ENCODE measurements around the gene INSYN1. TPM values are rescaled to one million over a fixed set of nuclear protein-coding genes. Genes with fewer than 3 reads are reported as not detected.
A peak's percentile ranks its signal among the peaks of the same experiment; 100 is the strongest.

The INSYN1 gene
- total and polyA plus RNA-seq, 9 of the 15 experiments (the other 6 are each of a cell fraction or from before 2014, with no cell fraction given) = not detected

DNA sequence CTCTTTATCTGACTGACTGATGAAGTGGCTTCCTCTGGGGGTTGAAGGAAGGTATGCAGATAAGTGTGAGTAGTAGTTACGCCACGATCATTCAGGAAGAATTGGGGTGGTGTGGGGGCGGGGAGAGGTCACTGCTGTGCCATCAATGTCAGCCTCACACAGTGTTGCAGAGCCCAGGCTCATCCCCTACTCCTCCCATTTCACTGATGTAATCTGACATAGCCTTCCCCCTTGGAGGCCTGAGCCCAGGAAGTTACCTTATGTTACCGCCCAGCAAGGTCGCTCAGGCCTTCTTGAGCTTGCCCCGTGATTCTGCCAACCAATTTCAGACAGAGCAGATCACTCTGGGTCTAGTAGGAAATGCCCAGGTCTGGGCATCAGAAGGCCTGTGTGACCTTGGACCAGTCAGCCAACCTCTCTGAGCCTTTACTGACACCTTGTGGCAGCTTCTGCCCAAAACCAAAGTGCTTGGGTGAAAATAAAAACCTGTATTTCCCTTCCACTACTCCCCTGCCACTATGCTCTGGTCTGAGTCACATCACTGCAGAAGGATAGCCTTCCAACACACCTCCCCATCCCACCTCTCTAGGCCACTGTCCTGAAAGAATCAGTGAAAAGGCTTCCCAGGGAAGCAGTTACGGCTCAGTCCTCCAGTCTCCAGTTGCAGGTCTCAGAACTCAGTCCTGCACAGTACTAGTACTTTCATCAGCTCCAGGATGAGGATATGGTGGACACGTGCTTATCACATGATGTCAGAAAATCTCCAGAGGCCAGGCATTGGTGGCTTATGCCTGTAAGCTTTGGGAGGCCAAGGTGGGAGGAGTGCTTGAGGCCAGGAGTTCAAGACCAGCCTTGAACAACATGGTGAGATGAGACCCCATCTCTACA is 28.1 kb upstream of the INSYN1 start (continued):
- TF ChIP-seq, protein P1, sequence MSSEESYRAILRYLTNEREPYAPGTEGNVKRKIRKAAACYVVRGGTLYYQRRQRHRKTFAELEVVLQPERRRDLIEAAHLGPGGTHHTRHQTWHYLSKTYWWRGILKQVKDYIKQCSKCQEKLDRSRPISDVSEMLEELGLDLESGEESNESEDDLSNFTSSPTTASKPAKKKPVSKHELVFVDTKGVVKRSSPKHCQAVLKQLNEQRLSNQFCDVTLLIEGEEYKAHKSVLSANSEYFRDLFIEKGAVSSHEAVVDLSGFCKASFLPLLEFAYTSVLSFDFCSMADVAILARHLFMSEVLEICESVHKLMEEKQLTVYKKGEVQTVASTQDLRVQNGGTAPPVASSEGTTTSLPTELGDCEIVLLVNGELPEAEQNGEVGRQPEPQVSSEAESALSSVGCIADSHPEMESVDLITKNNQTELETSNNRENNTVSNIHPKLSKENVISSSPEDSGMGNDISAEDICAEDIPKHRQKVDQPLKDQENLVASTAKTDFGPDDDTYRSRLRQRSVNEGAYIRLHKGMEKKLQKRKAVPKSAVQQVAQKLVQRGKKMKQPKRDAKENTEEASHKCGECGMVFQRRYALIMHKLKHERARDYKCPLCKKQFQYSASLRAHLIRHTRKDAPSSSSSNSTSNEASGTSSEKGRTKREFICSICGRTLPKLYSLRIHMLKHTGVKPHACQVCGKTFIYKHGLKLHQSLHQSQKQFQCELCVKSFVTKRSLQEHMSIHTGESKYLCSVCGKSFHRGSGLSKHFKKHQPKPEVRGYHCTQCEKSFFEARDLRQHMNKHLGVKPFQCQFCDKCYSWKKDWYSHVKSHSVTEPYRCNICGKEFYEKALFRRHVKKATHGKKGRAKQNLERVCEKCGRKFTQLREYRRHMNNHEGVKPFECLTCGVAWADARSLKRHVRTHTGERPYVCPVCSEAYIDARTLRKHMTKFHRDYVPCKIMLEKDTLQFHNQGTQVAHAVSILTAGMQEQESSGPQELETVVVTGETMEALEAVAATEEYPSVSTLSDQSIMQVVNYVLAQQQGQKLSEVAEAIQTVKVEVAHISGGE (CRISPR knock-in tag; IDR thresholded peaks at IDR 0.05) = 0 out of 6 replicates have a peak, but pooled peaks of 1 of the 3 experiments have one; percentile 43
- TF ChIP-seq SRSF9 (IDR thresholded peaks at IDR 0.05; ENCODE audit: borderline replicate concordance, low read depth, low read length) (no peak), NR2C1 (IDR thresholded peaks at IDR 0.05) (0 out of 2 replicates have a peak, but pooled peaks have one; percentile 15), NR2C1 (tag; IDR thresholded peaks at IDR 0.05) (peak; percentile 79), CEBPB (tag; IDR thresholded peaks at IDR 0.05) (peak; percentile 78), BMI1 (IDR thresholded peaks at IDR 0.05; ENCODE audit: low read length) (no peak), TEAD1 (CRISPR knock-in tag; IDR thresholded peaks at IDR 0.05) (no peak), ZNF134 (CRISPR knock-in tag; conservative IDR thresholded peaks at IDR 0.05) (no peak), NRF1 (conservative IDR thresholded peaks at IDR 0.05 in 1 of 2, IDR thresholded peaks at IDR 0.05 in 1 of 2) (0 out of 4 replicates have a peak, but pooled peaks of 1 of the 2 experiments have one; percentile 18), PTBP1 (IDR thresholded peaks at IDR 0.05; ENCODE audit: low read depth, low read length) (peak; percentile 81; the same call in 1 of the 2 replicates)
- TF ChIP-seq, protein P2, sequence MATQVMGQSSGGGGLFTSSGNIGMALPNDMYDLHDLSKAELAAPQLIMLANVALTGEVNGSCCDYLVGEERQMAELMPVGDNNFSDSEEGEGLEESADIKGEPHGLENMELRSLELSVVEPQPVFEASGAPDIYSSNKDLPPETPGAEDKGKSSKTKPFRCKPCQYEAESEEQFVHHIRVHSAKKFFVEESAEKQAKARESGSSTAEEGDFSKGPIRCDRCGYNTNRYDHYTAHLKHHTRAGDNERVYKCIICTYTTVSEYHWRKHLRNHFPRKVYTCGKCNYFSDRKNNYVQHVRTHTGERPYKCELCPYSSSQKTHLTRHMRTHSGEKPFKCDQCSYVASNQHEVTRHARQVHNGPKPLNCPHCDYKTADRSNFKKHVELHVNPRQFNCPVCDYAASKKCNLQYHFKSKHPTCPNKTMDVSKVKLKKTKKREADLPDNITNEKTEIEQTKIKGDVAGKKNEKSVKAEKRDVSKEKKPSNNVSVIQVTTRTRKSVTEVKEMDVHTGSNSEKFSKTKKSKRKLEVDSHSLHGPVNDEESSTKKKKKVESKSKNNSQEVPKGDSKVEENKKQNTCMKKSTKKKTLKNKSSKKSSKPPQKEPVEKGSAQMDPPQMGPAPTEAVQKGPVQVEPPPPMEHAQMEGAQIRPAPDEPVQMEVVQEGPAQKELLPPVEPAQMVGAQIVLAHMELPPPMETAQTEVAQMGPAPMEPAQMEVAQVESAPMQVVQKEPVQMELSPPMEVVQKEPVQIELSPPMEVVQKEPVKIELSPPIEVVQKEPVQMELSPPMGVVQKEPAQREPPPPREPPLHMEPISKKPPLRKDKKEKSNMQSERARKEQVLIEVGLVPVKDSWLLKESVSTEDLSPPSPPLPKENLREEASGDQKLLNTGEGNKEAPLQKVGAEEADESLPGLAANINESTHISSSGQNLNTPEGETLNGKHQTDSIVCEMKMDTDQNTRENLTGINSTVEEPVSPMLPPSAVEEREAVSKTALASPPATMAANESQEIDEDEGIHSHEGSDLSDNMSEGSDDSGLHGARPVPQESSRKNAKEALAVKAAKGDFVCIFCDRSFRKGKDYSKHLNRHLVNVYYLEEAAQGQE (IDR thresholded peaks at IDR 0.05; ENCODE audit: borderline replicate concordance) = peak; percentile 15; the same call in 1 of the 2 replicates
- TF ChIP-seq, protein P2 (CRISPR knock-in tag; IDR thresholded peaks at IDR 0.05; ENCODE audit: low read depth) = no peak
- TF ChIP-seq, protein P3, sequence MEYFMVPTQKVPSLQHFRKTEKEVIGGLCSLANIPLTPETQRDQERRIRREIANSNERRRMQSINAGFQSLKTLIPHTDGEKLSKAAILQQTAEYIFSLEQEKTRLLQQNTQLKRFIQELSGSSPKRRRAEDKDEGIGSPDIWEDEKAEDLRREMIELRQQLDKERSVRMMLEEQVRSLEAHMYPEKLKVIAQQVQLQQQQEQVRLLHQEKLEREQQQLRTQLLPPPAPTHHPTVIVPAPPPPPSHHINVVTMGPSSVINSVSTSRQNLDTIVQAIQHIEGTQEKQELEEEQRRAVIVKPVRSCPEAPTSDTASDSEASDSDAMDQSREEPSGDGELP (CRISPR knock-in tag; IDR thresholded peaks at IDR 0.05; ENCODE audit: borderline replicate concordance) = peak; percentile 49; the same call in 1 of the 2 replicates

Data from K562 (cell line).